ENCODE measurements around the gene TNS4. TPM values are rescaled to one million over a fixed set of nuclear protein-coding genes. Genes with fewer than 3 reads are reported as not detected.

TNS4 gene
- total and polyA plus RNA-seq, 4 experiments from 2014 or later = 0.18 to 1.8 (median 0.29) TPM

- no peak for DNase-seq
- CTCF ChIA-PET (ENCODE audit: partially characterized antibody) = interaction anchor here (1.4 to 4.8 kb wide), 3 partner anchors 11 to 27 kb away, joined by 3 to 22 read pairs (median 9); partner anchors contain the start of gene IGFBP4
- intact Hi-C loops (cut with micrococcal nuclease) = no loop called here
Measured at GRCh38 chr17:40454613-40454995, 46.8 kb downstream of the TNS4 start.

GRCh38 chr17:40453881-40454612 lies 47.4 kb downstream of the TNS4 start:
- intact Hi-C loops (cut with micrococcal nuclease) = no loop called here
- ChIA-PET CTCF (ENCODE audit: partially characterized antibody) (interaction anchor here (2.4 to 4.8 kb wide), 3 partner anchors 10 to 22 kb away, joined by 9 to 22 read pairs (median 11); partner anchors contain the start of gene IGFBP4), POLR2A (ENCODE audit: partially characterized antibody) (interaction anchor here (1.7 kb wide), 1 partner anchor 10 kb away, joined by 5 read pairs; the partner anchor contains the start of gene IGFBP4)

More at GRCh38 chr17:40454613-40454995, 46.8 kb downstream of the TNS4 start:
- Mint-ChIP-seq H3K27ac (no peak overlapping the region), H3K36me3 (peaks cover 0 to 3% of the 10 kb centered on the region in 2 donors), H3K4me1 (peaks cover 0 to 3% (median 0%) of the 10 kb centered on the region in 4 donors), H3K27me3 (no peaks in the 10 kb centered on the region), H3K4me3 (no peak overlapping the region), H3K9me3 (no peaks in the 10 kb centered on the region)
- peaks cover 4% of the 10 kb centered on the region for H3K36me3 ChIP-seq (ENCODE audit: insufficient read depth, low read length)
- POLR2A ChIA-PET (ENCODE audit: partially characterized antibody) = interaction anchor here (0.6 to 1.7 kb wide), 2 partner anchors 11 to 100 kb away, joined by 3 to 5 read pairs; partner anchors contain the start of gene IGFBP4
- H3K27me3 ChIP-seq (ENCODE audit: insufficient read depth, low read length) = no peaks in the 10 kb centered on the region
- H3K27ac ChIP-seq (ENCODE audit: low read depth, low read length) = no peak overlapping the region
- no peaks in the 10 kb centered on the region for H3K9me3 ChIP-seq (ENCODE audit: control insufficient read depth in 1 of 2, low read length in 2 of 2)
- H3K4me3 ChIP-seq (ENCODE audit: low read length in 2 of 2) = no peak overlapping the region
- peaks cover 3% of the 10 kb centered on the region for H3K4me1 ChIP-seq (ENCODE audit: insufficient read depth, low read length)

GRCh38 chr17:40452921-40453378 lies 48.5 kb downstream of the TNS4 start:
- Mint-ChIP-seq H3K27me3 (no peaks in the 10 kb centered on the region), H3K27ac (no peak overlapping the region), H3K36me3 (peaks cover 0 to 3% of the 10 kb centered on the region in 2 donors), H3K4me1 (peaks cover 5 to 14% (median 8%) of the 10 kb centered on the region in 4 donors), H3K9me3 (no peaks in the 10 kb centered on the region), H3K4me3 (no peak overlapping the region)
- Histone ChIP-seq H3K4me3 (ENCODE audit: low read length in 2 of 2) (no peak overlapping the region), H3K36me3 (ENCODE audit: insufficient read depth, low read length) (peaks cover 4% of the 10 kb centered on the region), H3K27me3 (ENCODE audit: insufficient read depth, low read length) (no peaks in the 10 kb centered on the region), H3K9me3 (ENCODE audit: control insufficient read depth in 1 of 2, low read length in 2 of 2) (no peaks in the 10 kb centered on the region), H3K4me1 (ENCODE audit: insufficient read depth, low read length) (peaks cover 14% of the 10 kb centered on the region), H3K27ac (ENCODE audit: low read depth, low read length) (no peak overlapping the region)
- intact Hi-C loops (cut with micrococcal nuclease) = no loop called here
- ChIA-PET POLR2A (ENCODE audit: partially characterized antibody) (no interaction called here), CTCF (ENCODE audit: partially characterized antibody) (interaction anchor here (2.4 to 7.0 kb wide), 2 partner anchors 10 to 107 kb away, joined by 11 to 32 read pairs; partner anchors contain the start of gene IGFBP4)
- no peak for DNase-seq

More at GRCh38 chr17:40453881-40454612, 47.4 kb downstream of the TNS4 start:
- Histone ChIP-seq H3K4me3 (ENCODE audit: low read length in 2 of 2) (no peak overlapping the region), H3K36me3 (ENCODE audit: insufficient read depth, low read length) (peaks cover 4% of the 10 kb centered on the region), H3K4me1 (ENCODE audit: insufficient read depth, low read length) (peaks cover 3% of the 10 kb centered on the region), H3K9me3 (ENCODE audit: control insufficient read depth in 1 of 2, low read length in 2 of 2) (no peaks in the 10 kb centered on the region), H3K27me3 (ENCODE audit: insufficient read depth, low read length) (no peaks in the 10 kb centered on the region), H3K27ac (ENCODE audit: low read depth, low read length) (no peak overlapping the region)
- no peak for DNase-seq
- Mint-ChIP-seq H3K4me1 (peaks cover 0 to 3% (median under 1%) of the 10 kb centered on the region in 4 donors), H3K27ac (no peak overlapping the region), H3K27me3 (no peaks in the 10 kb centered on the region), H3K36me3 (peaks cover 0 to 3% of the 10 kb centered on the region in 2 donors), H3K9me3 (no peaks in the 10 kb centered on the region), H3K4me3 (no peak overlapping the region)

- Mint-ChIP-seq H3K27me3 (no peaks in the 10 kb centered on the region), H3K4me1 (peaks cover 8 to 20% (median 13%) of the 10 kb centered on the region in 4 donors), H3K4me3 (no peak overlapping the region), H3K9me3 (no peaks in the 10 kb centered on the region), H3K36me3 (peaks cover 0 to 3% of the 10 kb centered on the region in 2 donors), H3K27ac (peak overlapping the region in 1 of 7 donors; percentile 35)
- intact Hi-C loops (cut with micrococcal nuclease) = no loop called here
- H3K4me3 ChIP-seq (ENCODE audit: low read length in 2 of 2) = no peak overlapping the region
- no peak for DNase-seq
- POLR2A ChIA-PET (ENCODE audit: partially characterized antibody) = no interaction called here
- CTCF ChIA-PET (ENCODE audit: partially characterized antibody) = interaction anchor here (1.2 to 16.7 kb wide), 6 partner anchors 9 to 107 kb away, joined by 3 to 192 read pairs (median 7); partner anchors contain the start of gene IGFBP4
- no peak overlapping the region for H3K27ac ChIP-seq (ENCODE audit: low read depth, low read length)
- peaks cover 4% of the 10 kb centered on the region for H3K36me3 ChIP-seq (ENCODE audit: insufficient read depth, low read length)
- H3K4me1 ChIP-seq (ENCODE audit: insufficient read depth, low read length) = peaks cover 20% of the 10 kb centered on the region
- H3K27me3 ChIP-seq (ENCODE audit: insufficient read depth, low read length) = no peaks in the 10 kb centered on the region
- H3K9me3 ChIP-seq (ENCODE audit: control insufficient read depth in 1 of 2, low read length in 2 of 2) = no peaks in the 10 kb centered on the region
Measured at GRCh38 chr17:40452216-40452787, 49.1 kb downstream of the TNS4 start.

GRCh38 chr17:40451420-40451819 lies 50.0 kb downstream of the TNS4 start:
- Mint-ChIP-seq H3K36me3 (peaks cover 0 to 3% of the 10 kb centered on the region in 2 donors), H3K27ac (peak overlapping the region in 1 of 7 donors; percentile 19), H3K9me3 (no peaks in the 10 kb centered on the region), H3K4me3 (no peak overlapping the region), H3K27me3 (no peaks in the 10 kb centered on the region), H3K4me1 (peaks cover 9 to 23% (median 16%) of the 10 kb centered on the region in 4 donors)
- POLR2A ChIA-PET (ENCODE audit: partially characterized antibody) = no interaction called here
- Histone ChIP-seq H3K9me3 (ENCODE audit: control insufficient read depth in 1 of 2, low read length in 2 of 2) (no peaks in the 10 kb centered on the region), H3K4me3 (ENCODE audit: low read length in 2 of 2) (no peak overlapping the region), H3K27ac (ENCODE audit: low read depth, low read length) (no peak overlapping the region), H3K4me1 (ENCODE audit: insufficient read depth, low read length) (peaks cover 25% of the 10 kb centered on the region), H3K36me3 (ENCODE audit: insufficient read depth, low read length) (no peaks in the 10 kb centered on the region), H3K27me3 (ENCODE audit: insufficient read depth, low read length) (no peaks in the 10 kb centered on the region)
- CTCF ChIA-PET (ENCODE audit: partially characterized antibody) = interaction anchor here (0.7 to 16.7 kb wide), 13 partner anchors 8 to 108 kb away, joined by 3 to 192 read pairs (median 3); partner anchors contain the start of gene IGFBP4
- no peak for DNase-seq
- intact Hi-C loops (cut with micrococcal nuclease) = no loop called here

GRCh38 chr17:40450175-40450574 lies 51.2 kb downstream of the TNS4 start:
- H3K4me1 Mint-ChIP-seq = peaks cover 12 to 30% (median 21%) of the 10 kb centered on the region in 4 donors
- no peaks in the 10 kb centered on the region for H3K9me3 Mint-ChIP-seq
- intact Hi-C loops (cut with micrococcal nuclease) = no loop called here

More at GRCh38 chr17:40450175-40450574, 51.2 kb downstream of the TNS4 start:
- ChIA-PET CTCF (ENCODE audit: partially characterized antibody) (interaction anchor here (1.0 to 16.7 kb wide), 14 partner anchors 13 to 165 kb away, joined by 3 to 192 read pairs (median 4); partner anchors contain the start of gene TOP2A), POLR2A (ENCODE audit: partially characterized antibody) (interaction anchor here (1.1 to 2.4 kb wide), 2 partner anchors 31 to 83 kb away, joined by 3 to 7 read pairs; no protein-coding TSS in a partner anchor)
- DNase-seq = peak in 2 of 5 donors; percentile 18 to 26
- H3K36me3 Mint-ChIP-seq = peaks cover 0 to under 1% of the 10 kb centered on the region in 2 donors
- Histone ChIP-seq H3K4me1 (ENCODE audit: insufficient read depth, low read length) (peaks cover 35% of the 10 kb centered on the region), H3K27me3 (ENCODE audit: insufficient read depth, low read length) (no peaks in the 10 kb centered on the region), H3K4me3 (ENCODE audit: low read length in 2 of 2) (no peak overlapping the region), H3K9me3 (ENCODE audit: control insufficient read depth in 1 of 2, low read length in 2 of 2) (no peaks in the 10 kb centered on the region), H3K27ac (ENCODE audit: low read depth, low read length) (no peak overlapping the region), H3K36me3 (ENCODE audit: insufficient read depth, low read length) (no peaks in the 10 kb centered on the region)
- no peaks in the 10 kb centered on the region for H3K27me3 Mint-ChIP-seq
- H3K4me3 Mint-ChIP-seq = no peak overlapping the region
- H3K27ac Mint-ChIP-seq = no peak overlapping the region
